GM21723 (cell line): ENCODE results near the gene CYS1.
"Not testable (repeated sequence)": the region's sequence is repeated elsewhere in the genome, so short reads cannot be mapped to it uniquely, and the experiment has no call there.

Source experiments
- ATAC-seq: cut with Tn5 transposase; IDR thresholded peaks from one replicate; pipeline ENCODE4 v1.9.1; 2021; ENCODE audit warnings: mild to moderate bottlenecking, moderate library complexity; ENCODE audit not compliant: unreplicated experiment

CYS1 gene

DNA sequence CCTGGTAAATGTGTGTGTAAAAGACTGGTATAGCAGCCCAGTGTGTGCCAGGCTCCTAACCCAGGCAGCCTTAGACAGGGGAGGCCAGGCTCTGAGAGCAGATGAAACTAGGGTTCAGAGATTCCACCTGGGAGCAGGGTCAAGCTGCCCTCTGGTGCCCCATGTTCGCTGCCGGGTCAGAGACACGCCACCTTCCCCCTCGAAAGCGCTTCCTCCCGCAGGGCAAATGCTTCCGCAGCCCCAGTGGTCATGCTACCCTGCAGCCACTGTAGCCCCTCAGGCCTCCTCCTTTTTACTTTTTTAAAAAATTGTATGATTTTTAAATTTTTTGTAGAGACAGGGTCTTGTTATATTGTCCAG is 47.5 kb downstream of the CYS1 start:
- ATAC-seq = no peak

GRCh38 chr2:10031886-10032745 is 48.1 kb downstream of the CYS1 start:
- no peak for ATAC-seq

- ATAC-seq = not testable (repeated sequence)
These were observed 49.4 kb downstream of the CYS1 start for GRCh38 chr2:10030798-10031197.

DNA sequence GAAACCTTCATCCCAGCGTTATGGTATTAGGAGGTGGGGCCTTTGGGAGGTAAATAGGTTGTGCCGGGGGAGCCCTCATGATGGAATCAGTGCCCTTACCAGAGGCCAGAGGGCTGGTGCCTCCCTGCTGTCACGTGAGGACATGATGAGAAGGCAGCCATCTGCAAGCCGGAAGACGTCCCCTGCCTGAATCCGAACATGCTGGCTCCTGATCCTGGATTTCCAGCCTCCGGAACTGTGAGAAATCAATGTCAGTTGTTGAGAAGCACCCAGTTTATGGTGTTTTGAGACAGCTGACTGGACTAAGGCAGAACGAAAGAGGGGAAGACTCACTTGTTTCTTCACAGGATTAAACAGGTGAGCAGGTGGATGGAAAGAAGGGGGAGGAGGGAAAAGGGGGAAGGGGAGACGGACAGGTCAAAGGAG is 49.9 kb downstream of the CYS1 start:
- no peak for ATAC-seq

DNA sequence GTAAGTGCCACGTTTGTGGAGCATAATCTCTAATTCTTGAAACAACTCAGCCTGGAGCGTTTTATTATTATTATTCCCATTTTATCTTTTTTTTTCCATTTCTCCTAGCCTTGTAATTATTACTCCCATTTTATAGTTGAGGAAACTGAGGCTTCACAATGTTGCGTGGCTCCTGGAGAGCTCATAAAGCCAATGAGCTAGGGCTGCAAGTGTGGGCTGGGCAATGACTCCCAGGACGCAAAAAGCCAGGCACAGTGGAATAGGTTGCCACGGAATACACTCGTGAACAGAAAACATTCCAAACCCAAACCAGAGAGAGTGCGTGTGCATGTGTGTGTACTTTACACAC is 50.4 kb downstream of the CYS1 start:
- no peak for ATAC-seq

DNA sequence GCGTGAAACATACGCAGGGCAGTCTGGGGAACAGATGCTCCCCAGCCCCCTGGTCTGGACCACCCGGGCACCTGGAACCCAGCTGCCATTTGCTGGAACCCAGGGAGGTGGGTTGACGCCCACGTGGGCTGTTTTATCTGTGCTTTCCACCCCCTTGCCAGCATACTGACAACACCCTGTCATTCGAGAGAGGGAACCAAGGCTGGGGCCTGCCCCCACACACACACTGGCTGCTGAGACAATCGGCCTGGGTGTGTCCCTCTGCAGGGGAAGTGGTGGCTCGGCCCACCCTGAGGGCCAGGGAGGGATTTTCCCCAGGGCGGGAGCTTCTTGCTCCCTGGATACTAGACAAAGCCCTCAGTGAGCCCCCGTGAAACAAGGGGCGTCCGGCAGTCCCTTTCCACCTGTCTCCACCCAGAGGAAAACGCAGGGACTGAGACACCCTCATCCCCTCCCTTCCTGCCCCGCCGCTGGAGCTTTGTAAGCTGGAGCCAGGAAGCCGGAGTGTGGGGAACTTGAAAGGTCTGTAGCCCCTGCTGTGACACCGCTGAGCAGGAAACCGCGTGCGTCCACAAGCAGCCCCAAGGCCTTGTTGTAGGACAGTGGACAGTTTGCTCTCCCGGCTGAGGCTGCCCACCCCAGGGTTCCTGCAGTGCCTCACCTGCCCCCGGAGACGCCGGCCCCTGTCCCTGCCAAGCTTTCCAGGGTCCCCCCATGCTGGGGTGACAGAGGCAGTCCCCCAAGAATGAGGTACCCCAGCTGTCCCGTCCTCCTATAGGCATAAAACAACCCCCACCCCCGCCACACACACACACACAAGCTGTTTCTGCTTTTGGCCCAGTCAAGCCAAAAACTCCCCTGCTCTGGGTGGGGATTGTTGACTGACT is 51.0 kb downstream of the CYS1 start:
- ATAC-seq = peak; percentile 75

DNA sequence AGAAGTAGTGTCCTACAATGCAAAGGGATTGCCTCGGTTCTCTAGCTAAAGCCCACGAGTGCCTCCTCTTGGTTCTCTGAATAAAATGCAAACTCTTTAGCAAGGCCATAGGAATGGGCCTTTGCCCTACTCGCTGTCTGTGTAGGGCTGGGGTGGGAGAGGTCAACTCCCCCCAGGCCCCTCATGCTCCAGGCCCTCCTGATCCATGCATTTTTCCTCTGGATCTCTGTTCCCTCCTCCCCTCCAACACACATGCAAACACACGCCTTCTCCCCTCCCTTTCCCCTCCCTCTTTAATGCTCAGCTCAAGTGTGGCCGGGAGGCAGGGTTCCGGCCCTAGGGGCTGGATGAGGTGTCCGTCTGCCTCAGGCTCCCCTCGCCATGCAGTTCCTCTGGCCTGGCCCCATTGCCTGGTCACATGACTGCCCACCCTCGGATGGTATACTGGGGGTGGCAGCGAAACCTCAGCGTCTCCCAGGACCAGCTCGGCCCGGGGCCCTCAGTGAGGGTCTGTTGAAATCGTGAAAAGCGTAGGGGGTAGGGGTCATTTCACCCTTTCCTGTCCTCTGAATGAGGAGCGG is 51.7 kb downstream of the CYS1 start:
- ATAC-seq = no peak

DNA sequence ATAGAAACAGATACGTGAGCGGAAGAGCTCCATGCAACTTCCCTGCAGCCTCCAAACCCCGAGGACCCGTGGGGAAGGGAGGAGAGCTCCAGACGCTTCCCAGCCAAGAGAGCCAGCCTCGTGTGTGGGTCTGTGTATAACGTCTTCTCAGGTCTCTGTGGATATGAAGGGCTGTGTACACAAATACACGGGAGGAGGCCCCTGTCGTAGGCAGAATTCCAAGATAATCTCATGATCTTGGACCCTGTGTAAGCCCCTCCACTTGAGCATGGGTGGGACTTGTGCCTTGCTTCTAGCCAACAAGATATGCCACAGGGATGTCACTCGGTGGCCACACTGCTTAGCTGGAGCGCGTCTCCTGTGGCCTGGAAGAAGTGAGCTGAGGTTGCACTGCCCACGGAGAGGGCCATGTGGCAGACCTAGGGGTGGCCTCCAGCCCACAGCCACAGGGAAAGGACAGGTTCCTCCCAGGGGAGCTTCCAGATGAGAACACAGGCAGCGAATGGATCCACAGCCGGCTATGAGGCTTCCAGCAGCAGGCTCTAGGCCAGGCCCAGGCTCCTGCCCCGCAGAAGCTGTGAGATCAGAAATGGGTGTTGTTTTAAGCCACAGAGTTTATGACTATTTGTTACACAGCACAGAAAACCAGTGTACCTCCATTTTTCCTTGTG is 52.4 kb downstream of the CYS1 start:
- ATAC-seq = no peak

- ATAC-seq = no peak
These were observed 53.2 kb downstream of the CYS1 start for GRCh38 chr2:10026940-10027569.

- ATAC-seq = no peak
These were observed 57.1 kb downstream of the CYS1 start for GRCh38 chr2:10022966-10023662.

DNA sequence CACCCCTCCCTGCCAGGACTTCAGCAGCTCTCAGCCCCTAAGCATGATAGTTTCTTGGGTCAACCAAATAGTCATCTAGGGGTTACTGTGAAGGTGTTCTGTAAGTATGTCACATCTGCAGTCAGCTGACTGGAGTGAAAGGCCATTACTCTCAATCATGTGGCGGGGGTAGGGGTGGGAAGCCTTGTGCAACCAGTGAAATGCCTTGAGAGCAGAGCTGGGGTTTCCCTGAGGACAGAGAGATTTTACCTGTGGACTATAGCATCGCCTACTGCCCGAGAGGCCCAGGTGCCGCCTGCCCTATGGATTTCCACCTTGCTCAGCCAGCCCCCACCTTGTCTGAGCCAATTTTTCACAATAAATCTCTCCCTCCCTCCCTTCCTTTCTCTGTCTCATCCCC is 57.8 kb downstream of the CYS1 start:
- no peak for ATAC-seq

DNA sequence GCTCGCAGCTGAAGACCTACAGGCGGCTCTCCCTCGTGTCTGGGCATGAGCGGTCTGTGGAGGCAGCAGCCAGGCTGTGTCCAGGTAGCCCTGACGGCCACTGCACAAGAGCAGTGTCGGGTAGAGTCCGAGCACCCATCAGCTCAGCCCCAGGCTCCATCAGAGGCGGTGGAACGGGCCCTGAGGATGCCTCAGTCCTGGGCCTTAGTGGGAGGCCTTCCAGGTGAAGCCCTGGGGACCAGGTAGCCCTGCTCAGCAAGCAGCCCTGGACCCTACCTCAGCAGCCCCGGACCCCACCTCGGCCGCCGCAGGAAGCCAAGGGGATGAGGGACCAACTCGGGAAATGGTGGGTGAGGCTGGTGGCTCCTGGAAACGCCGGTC is 58.2 kb downstream of the CYS1 start:
- ATAC-seq = no peak

GRCh38 chr2:10019602-10020400 is 60.4 kb downstream of the CYS1 start:
- ATAC-seq = no peak

DNA sequence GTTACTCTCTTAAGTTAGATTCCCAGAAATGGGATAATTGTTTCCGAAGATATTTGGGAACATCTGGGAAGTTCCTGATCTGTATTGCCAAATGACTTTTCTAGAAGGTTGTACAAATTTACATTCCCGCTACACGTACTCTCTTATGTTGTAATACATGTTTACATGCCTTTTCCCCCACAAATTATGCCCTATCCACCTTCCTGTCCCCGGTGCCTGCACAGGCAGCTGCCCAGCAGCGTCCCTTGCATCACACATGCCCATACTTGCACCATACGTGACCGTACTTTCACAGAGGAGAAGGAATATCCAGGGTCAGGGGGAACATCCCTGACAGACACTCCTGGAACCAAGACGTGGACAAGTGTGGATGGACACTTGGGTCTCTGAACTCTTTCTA is 61.0 kb downstream of the CYS1 start:
- no peak for ATAC-seq

DNA sequence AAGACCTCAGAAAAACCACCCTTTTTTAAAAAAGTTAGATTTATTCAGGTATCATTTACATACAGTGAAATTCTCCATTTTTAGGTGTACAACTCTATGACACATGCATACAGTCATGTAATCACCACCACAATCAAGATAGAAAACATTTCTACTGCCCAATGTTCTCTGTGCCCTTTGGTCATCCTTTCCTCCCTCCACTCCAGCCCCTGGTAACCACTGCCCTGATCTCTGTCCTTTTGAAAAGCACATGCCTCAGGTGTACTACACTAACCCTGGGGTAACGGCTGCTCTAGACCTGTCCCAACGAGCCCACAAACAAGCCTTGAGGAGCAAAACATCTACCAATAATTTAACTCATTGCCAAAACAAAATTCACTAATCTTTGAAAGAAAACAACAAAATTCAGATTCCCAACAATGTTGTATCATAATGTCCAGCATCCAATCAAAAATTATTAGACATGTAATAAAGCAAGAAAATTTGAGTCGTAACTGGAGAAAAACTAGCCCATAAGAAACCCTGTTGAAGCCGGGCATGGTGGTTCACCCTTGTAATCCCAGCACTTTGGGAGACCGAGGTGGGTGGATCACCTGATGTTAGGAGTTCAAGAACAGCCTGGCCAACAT is 62.8 kb downstream of the CYS1 start:
- no peak for ATAC-seq

GRCh38 chr2:10016802-10017258 is 63.4 kb downstream of the CYS1 start:
- ATAC-seq = no peak

GRCh38 chr2:10016001-10016801 is 64.0 kb downstream of the CYS1 start:
- ATAC-seq = no peak
